IMR-90 (cell line): ENCODE data around the gene CMIP. TPM values are rescaled to one million over a fixed set of nuclear protein-coding genes. Genes with fewer than 3 reads are reported as not detected.

Experiments
- ATAC-seq: fragments of 200-7000 bp; cut with Tn5 transposase; 2 replicates; pipeline ENCODE4 v1.9.1; 2020; ENCODE audit warnings: low read depth, mild to moderate bottlenecking, moderate library complexity
- BruUV-seq: library from RNA; stranded (reverse); fragments of 400-500 nt; replicated peaks from 2 replicates; lab custom pipeline; 2021; lab: Mats Ljungman, UMichigan
- CTCF ChIA-PET: fragments of 300-600 bp; formaldehyde crosslinking; extraction: SDS; loops from one replicate; lab custom pipeline; 2021; ENCODE audit warnings: antibody characterized with exemption; lab: Yijun Ruan, JAX
- POLR2A ChIA-PET: fragments of 300-600 bp; sonication (Branson Sonifier 250); formaldehyde crosslinking; loops from one replicate; lab custom pipeline; 2022; ENCODE audit warnings: antibody characterized with exemption; ENCODE audit not compliant: unreplicated experiment; lab: Charles Lee
- DNase-seq: peaks from one replicate; pipeline ENCODE4 v3.0.0; 2013
- H2AFZ ChIP-seq: replicated peaks from 2 replicates; pipeline ENCODE3; 2013; ENCODE audit warnings: low read length, mild to moderate bottlenecking; ENCODE audit not compliant: poor library complexity
- H2AK5ac ChIP-seq: 2 replicates; pipeline ENCODE4 v1.6.1; 2013; ENCODE audit warnings: low read depth, low read length, inconsistent platforms
- H2AK9ac ChIP-seq: replicated peaks from 2 replicates; pipeline ENCODE3; 2013; ENCODE audit warnings: mild to moderate bottlenecking, low read depth, low read length, moderate library complexity; ENCODE audit not compliant: poor library complexity
- H2BK120ac ChIP-seq: 2 replicates; pipeline ENCODE4 v1.6.1; 2013; ENCODE audit warnings: low read depth, low read length, inconsistent platforms
- H2BK15ac ChIP-seq: 3 replicates; pipeline ENCODE4 v1.6.1; 2013; ENCODE audit warnings: low read depth, low read length, inconsistent platforms
- H2BK20ac ChIP-seq: 2 replicates; pipeline ENCODE4 v1.6.1; 2013; ENCODE audit warnings: low read depth, mild to moderate bottlenecking, inconsistent platforms, low read length, moderate library complexity
- H2BK5ac ChIP-seq: 2 replicates; pipeline ENCODE4 v1.6.1; 2013; ENCODE audit warnings: mild to moderate bottlenecking, low read depth, low read length, inconsistent platforms; ENCODE audit not compliant: poor library complexity, severe bottlenecking
- H3K14ac ChIP-seq: replicated peaks from 2 replicates; pipeline ENCODE4 v1.6.1; 2013; ENCODE audit warnings: low read depth, low read length, inconsistent platforms
- H3K18ac ChIP-seq: 2 replicates; pipeline ENCODE4 v1.6.1; 2013; ENCODE audit warnings: low read depth, low read length, control low read depth
- H3K23ac ChIP-seq: 2 replicates; pipeline ENCODE4 v1.6.1; 2013; ENCODE audit warnings: low read depth, low read length, inconsistent platforms
- H3K27ac ChIP-seq: 2 replicates; pipeline ENCODE4 v1.5.1; 2013; ENCODE audit warnings: mild to moderate bottlenecking, control low read depth, low read length; ENCODE audit not compliant: insufficient read depth
- H3K27me3 ChIP-seq: 2 replicates; pipeline ENCODE4 v1.6.1; 2013; ENCODE audit warnings: low read length; ENCODE audit not compliant: control insufficient read depth, insufficient read depth
- H3K36me3 ChIP-seq: 2 replicates; pipeline ENCODE4 v1.6.1; 2013; ENCODE audit warnings: low read length, mixed read lengths; ENCODE audit not compliant: control insufficient read depth, insufficient read depth
- H3K4ac ChIP-seq: 2 replicates; pipeline ENCODE4 v1.6.1; 2013; ENCODE audit warnings: low read depth, low read length, inconsistent platforms
- H3K4me1 ChIP-seq: 2 replicates; pipeline ENCODE4 v1.6.1; 2013; ENCODE audit warnings: low read length, mixed read lengths; ENCODE audit not compliant: control insufficient read depth, insufficient read depth
- H3K4me2 ChIP-seq: 2 replicates; pipeline ENCODE4 v1.6.1; 2013; ENCODE audit warnings: low read depth, mild to moderate bottlenecking, control low read depth, low read length, moderate library complexity
- H3K4me3 ChIP-seq: 2 replicates; pipeline ENCODE4 v1.5.1; 2013; ENCODE audit warnings: low read depth, mild to moderate bottlenecking, control low read depth, low read length, moderate library complexity; ENCODE audit not compliant: insufficient read depth
- H3K56ac ChIP-seq: 2 replicates; pipeline ENCODE4 v1.6.1; 2013; ENCODE audit warnings: low read length, inconsistent platforms; ENCODE audit not compliant: insufficient read depth; ENCODE audit errors: extremely low read depth
- H3K79me1 ChIP-seq, 2 experiments: 2 replicates each; pipeline ENCODE4 v1.6.1; 2013; ENCODE audit warnings: low read length in 2 of 2, inconsistent platforms in 1 of 2, low read depth in 1 of 2
- H3K9ac ChIP-seq: 2 replicates; pipeline ENCODE4 v1.6.1; 2013; ENCODE audit warnings: low read depth, low read length, control low read depth
- H3K9me1 ChIP-seq: 2 replicates; pipeline ENCODE4 v1.6.1; 2013; ENCODE audit warnings: low read length, inconsistent platforms; ENCODE audit not compliant: insufficient read depth
- H3K9me3 ChIP-seq: 2 replicates; pipeline ENCODE4 v1.6.1; 2013; ENCODE audit warnings: low read length; ENCODE audit not compliant: control insufficient read depth, insufficient read depth
- H4K20me1 ChIP-seq: 2 replicates; pipeline ENCODE4 v1.6.1; 2013; ENCODE audit warnings: low read length, inconsistent platforms; ENCODE audit not compliant: insufficient read depth
- H4K5ac ChIP-seq: 2 replicates; pipeline ENCODE4 v1.6.1; 2013; ENCODE audit warnings: mild to moderate bottlenecking, low read depth, low read length, control low read depth
- H4K8ac ChIP-seq, 2 experiments: 2 replicates each; pipeline ENCODE4 v1.6.1; 2013; ENCODE audit warnings: low read depth in 2 of 2, low read length in 2 of 2, control low read depth in 1 of 2, inconsistent platforms in 1 of 2
- H4K91ac ChIP-seq: 2 replicates; pipeline ENCODE4 v1.6.1; 2013; ENCODE audit warnings: low read depth, low read length, inconsistent platforms; ENCODE audit not compliant: insufficient read depth
- CEBPB ChIP-seq: IDR thresholded peaks from 2 replicates; pipeline ENCODE4 v1.6.1; 2012; ENCODE audit warnings: low read depth, low read length, improper control_type of control experiment
- CHD1 ChIP-seq: IDR thresholded peaks from 2 replicates; pipeline ENCODE4 v1.6.1; 2012; ENCODE audit warnings: low read depth, low read length, improper control_type of control experiment
- FOS ChIP-seq: fragments of 150-350 bp; IDR thresholded peaks from 2 replicates; pipeline ENCODE4 v1.6.1; 2016; ENCODE audit warnings: low read depth, low read length
- MAFK ChIP-seq: IDR thresholded peaks from 2 replicates; pipeline ENCODE4 v1.6.1; 2012; ENCODE audit warnings: low read depth, low read length, improper control_type of control experiment
- MAZ ChIP-seq: IDR thresholded peaks from 2 replicates; pipeline ENCODE4 v1.6.1; 2012; ENCODE audit warnings: low read depth, mild to moderate bottlenecking, low read length, improper control_type of control experiment, moderate library complexity, borderline replicate concordance
- MXI1 ChIP-seq: IDR thresholded peaks from 2 replicates; pipeline ENCODE4 v1.6.1; 2012; ENCODE audit warnings: low read depth, mild to moderate bottlenecking, low read length, moderate library complexity, borderline replicate concordance
- NFE2L2 ChIP-seq: fragments of 150-350 bp; IDR thresholded peaks from 2 replicates; pipeline ENCODE4 v1.6.1; 2016; ENCODE audit warnings: low read depth, mild to moderate bottlenecking, low read length
- POLR2A ChIP-seq: IDR thresholded peaks from 2 replicates; pipeline ENCODE4 v1.6.1; 2012; ENCODE audit warnings: mild to moderate bottlenecking, low read depth, low read length
- RAD21 ChIP-seq: IDR thresholded peaks from 2 replicates; pipeline ENCODE4 v1.6.1; 2012; ENCODE audit warnings: low read length, improper control_type of control experiment
- RCOR1 ChIP-seq: IDR thresholded peaks from 2 replicates; pipeline ENCODE4 v1.6.1; 2012; ENCODE audit warnings: mild to moderate bottlenecking, low read length, improper control_type of control experiment; ENCODE audit not compliant: insufficient replicate concordance
- RFX5 ChIP-seq: IDR thresholded peaks from 2 replicates; pipeline ENCODE4 v1.8.0; 2012; ENCODE audit warnings: low read depth, mild to moderate bottlenecking, low read length, moderate library complexity
- SMC3 ChIP-seq: fragments of 150-350 bp; IDR thresholded peaks from 2 replicates; pipeline ENCODE4 v1.6.1; 2016; ENCODE audit warnings: low read depth, mild to moderate bottlenecking, antibody characterized with exemption, low read length, moderate library complexity
- WGBS, 2 experiments: methylation state at CpG; one replicate each; pipeline versions ENCODE4 v1.1.5 to v1.1.7; 2013; ENCODE audit warnings: missing lambda C conversion rate in 2 of 2; ENCODE audit not compliant: insufficient read length in 1 of 2; ENCODE audit errors: extremely low coverage in 2 of 2; 5-methylcytosine and 5-hydroxymethylcytosine counted together
- dilution Hi-C: fragments of 300-500 bp; cut with HindIII; formaldehyde crosslinking; loops from one replicate; pipeline ENCODE4 v1.14.3; 2018; ENCODE audit warnings: low sequenced_read_pairs; ENCODE audit not compliant: unreplicated experiment
- in situ Hi-C: fragments of 300-500 bp; cut with MboI; formaldehyde crosslinking; loops from 3 replicates; pipeline ENCODE4 v1.14.3; 2019; ENCODE audit warnings: low sequenced_read_pairs, inconsistent platforms, mixed read lengths
- intact Hi-C: fragments of 100-400 bp; cut with micrococcal nuclease; formaldehyde crosslinking; loops from 2 replicates; pipeline ENCODE4 v1.10.0; 2022
- polyA plus RNA-seq, 3 experiments: library from polyadenylated mRNA; depleted of rRNA; stranded (reverse); fragments of >200 nt; gene quantifications; 2 replicates each; pipeline ENCODE4 v1.2.3, GENCODE V29; 2012; ENCODE audit warnings: low replicate concordance in 1 of 3
- total RNA-seq: library from RNA; depleted of rRNA; stranded (reverse); fragments of >200 nt; gene quantifications from 2 replicates; pipeline ENCODE4 v1.2.3, GENCODE V29; 2012
- TF ChIP-seq, protein P1 (sequence below): fragments of 150-350 bp; IDR thresholded peaks from 2 replicates; pipeline ENCODE4 v1.6.1; 2017; ENCODE audit warnings: mild to moderate bottlenecking, antibody characterized with exemption, low read length, low read depth

CMIP gene
- total and polyA plus RNA-seq, 2 of the 4 experiments (the other 2 are of a cell fraction) = 3.2 to 11.6 TPM

- Histone ChIP-seq H3K23ac (peak overlapping the region; percentile 92; the same call in 1 of the 2 replicates), H4K91ac (peak overlapping the region; percentile 53; the same call in 1 of the 2 replicates), H3K36me3 (no peaks in the 10 kb centered on the region), H3K4ac (peak overlapping the region; percentile 81), H3K9ac (peak overlapping the region; percentile 51), H2AFZ (peak overlapping the region; percentile 94), H2BK5ac (no peak overlapping the region), H2AK5ac (peak overlapping the region; percentile 89), H3K18ac (peak overlapping the region; percentile 27; the same call in 1 of the 2 replicates), H3K4me3 (peak overlapping the region; percentile 50), H3K9me3 (no peaks in the 10 kb centered on the region), H3K27ac (no peak overlapping the region; the same call in 1 of the 2 replicates), H3K79me1 (peaks cover 9 to 37% of the 10 kb centered on the region in 2 experiments; a peak in 3 of 4 replicates), H3K27me3 (peaks cover 41% of the 10 kb centered on the region), H2AK9ac (peak overlapping the region; percentile 84), H4K20me1 (peaks cover 27% of the 10 kb centered on the region), H3K56ac (no peak overlapping the region), H3K14ac (peak overlapping the region; percentile 48; the same call in 1 of the 2 replicates), H3K9me1 (no peaks in the 10 kb centered on the region; the same call in 1 of the 2 replicates), H2BK15ac (peak overlapping the region; percentile 68; the same call in 1 of the 3 replicates), H4K5ac (0 out of 2 replicates have a peak overlapping the region, but pooled peaks have one; percentile 9), H3K4me2 (peak overlapping the region; percentile 69), H3K4me1 (peaks cover 7% of the 10 kb centered on the region), H2BK120ac (peak overlapping the region; percentile 66), H2BK20ac (no peak overlapping the region), H4K8ac (peak overlapping the region in 1 of 2 experiments; percentile 70; a peak in 1 of 4 replicates)
- peak; percentile 3; the same call in 1 of the 2 replicates for ATAC-seq
- ChIA-PET CTCF (no interaction called here), POLR2A (no interaction called here)
- intact Hi-C loops = loop anchor here (10.0 kb wide), 1 partner anchor 141 kb away; no protein-coding TSS in a partner anchor
- BruUV-seq = no TSS peak
- 20% methylated on average over 12 of the region's 36 CpGs; no CpG with 5 or more reads in 1 of the 2 experiments for WGBS, 2 experiments
- dilution Hi-C loops = no loop called here
- TF ChIP-seq CHD1 (no peak), NFE2L2 (no peak), POLR2A (no peak), FOS (no peak), MAFK (no peak), MAZ (no peak), SMC3 (no peak), RFX5 (no peak), RAD21 (no peak), MXI1 (no peak), CEBPB (no peak), RCOR1 (no peak)
- TF ChIP-seq, protein P1, sequence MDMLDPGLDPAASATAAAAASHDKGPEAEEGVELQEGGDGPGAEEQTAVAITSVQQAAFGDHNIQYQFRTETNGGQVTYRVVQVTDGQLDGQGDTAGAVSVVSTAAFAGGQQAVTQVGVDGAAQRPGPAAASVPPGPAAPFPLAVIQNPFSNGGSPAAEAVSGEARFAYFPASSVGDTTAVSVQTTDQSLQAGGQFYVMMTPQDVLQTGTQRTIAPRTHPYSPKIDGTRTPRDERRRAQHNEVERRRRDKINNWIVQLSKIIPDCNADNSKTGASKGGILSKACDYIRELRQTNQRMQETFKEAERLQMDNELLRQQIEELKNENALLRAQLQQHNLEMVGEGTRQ = no peak
- DNase-seq = no peak
- in situ Hi-C loops = no loop called here
Observed at GRCh38 chr16:81443688-81444447, 740 bp upstream of the CMIP start.
